IMR-90 (cell line): Measurements from ENCODE around the gene PLXDC2. TPM values are rescaled to one million over a fixed set of nuclear protein-coding genes. Genes with fewer than 3 reads are reported as not detected.

Source experiments
- ATAC-seq: fragments of 200-7000 bp; cut with Tn5 transposase; 2 replicates; pipeline ENCODE4 v1.9.1; 2020; ENCODE audit warnings: low read depth, mild to moderate bottlenecking, moderate library complexity
- BruUV-seq: library from RNA; stranded (reverse); fragments of 400-500 nt; replicated peaks from 2 replicates; lab custom pipeline; 2021; lab: Mats Ljungman, UMichigan
- CTCF ChIA-PET: fragments of 300-600 bp; formaldehyde crosslinking; extraction: SDS; loops from one replicate; lab custom pipeline; 2021; ENCODE audit warnings: antibody characterized with exemption; lab: Yijun Ruan, JAX
- POLR2A ChIA-PET: fragments of 300-600 bp; sonication (Branson Sonifier 250); formaldehyde crosslinking; loops from one replicate; lab custom pipeline; 2022; ENCODE audit warnings: antibody characterized with exemption; ENCODE audit not compliant: unreplicated experiment; lab: Charles Lee
- DNase-seq: peaks from one replicate; pipeline ENCODE4 v3.0.0; 2013
- H2AFZ ChIP-seq: replicated peaks from 2 replicates; pipeline ENCODE3; 2013; ENCODE audit warnings: low read length, mild to moderate bottlenecking; ENCODE audit not compliant: poor library complexity
- H2AK5ac ChIP-seq: 2 replicates; pipeline ENCODE4 v1.6.1; 2013; ENCODE audit warnings: low read depth, low read length, inconsistent platforms
- H2AK9ac ChIP-seq: replicated peaks from 2 replicates; pipeline ENCODE3; 2013; ENCODE audit warnings: mild to moderate bottlenecking, low read depth, low read length, moderate library complexity; ENCODE audit not compliant: poor library complexity
- H2BK120ac ChIP-seq: 2 replicates; pipeline ENCODE4 v1.6.1; 2013; ENCODE audit warnings: low read depth, low read length, inconsistent platforms
- H2BK15ac ChIP-seq: 3 replicates; pipeline ENCODE4 v1.6.1; 2013; ENCODE audit warnings: low read depth, low read length, inconsistent platforms
- H2BK20ac ChIP-seq: 2 replicates; pipeline ENCODE4 v1.6.1; 2013; ENCODE audit warnings: low read depth, mild to moderate bottlenecking, inconsistent platforms, low read length, moderate library complexity
- H2BK5ac ChIP-seq: 2 replicates; pipeline ENCODE4 v1.6.1; 2013; ENCODE audit warnings: mild to moderate bottlenecking, low read depth, low read length, inconsistent platforms; ENCODE audit not compliant: poor library complexity, severe bottlenecking
- H3K14ac ChIP-seq: replicated peaks from 2 replicates; pipeline ENCODE4 v1.6.1; 2013; ENCODE audit warnings: low read depth, low read length, inconsistent platforms
- H3K18ac ChIP-seq: 2 replicates; pipeline ENCODE4 v1.6.1; 2013; ENCODE audit warnings: low read depth, low read length, control low read depth
- H3K23ac ChIP-seq: 2 replicates; pipeline ENCODE4 v1.6.1; 2013; ENCODE audit warnings: low read depth, low read length, inconsistent platforms
- H3K27ac ChIP-seq: 2 replicates; pipeline ENCODE4 v1.5.1; 2013; ENCODE audit warnings: mild to moderate bottlenecking, control low read depth, low read length; ENCODE audit not compliant: insufficient read depth
- H3K27me3 ChIP-seq: 2 replicates; pipeline ENCODE4 v1.6.1; 2013; ENCODE audit warnings: low read length; ENCODE audit not compliant: control insufficient read depth, insufficient read depth
- H3K36me3 ChIP-seq: 2 replicates; pipeline ENCODE4 v1.6.1; 2013; ENCODE audit warnings: low read length, mixed read lengths; ENCODE audit not compliant: control insufficient read depth, insufficient read depth
- H3K4ac ChIP-seq: 2 replicates; pipeline ENCODE4 v1.6.1; 2013; ENCODE audit warnings: low read depth, low read length, inconsistent platforms
- H3K4me1 ChIP-seq: 2 replicates; pipeline ENCODE4 v1.6.1; 2013; ENCODE audit warnings: low read length, mixed read lengths; ENCODE audit not compliant: control insufficient read depth, insufficient read depth
- H3K4me2 ChIP-seq: 2 replicates; pipeline ENCODE4 v1.6.1; 2013; ENCODE audit warnings: low read depth, mild to moderate bottlenecking, control low read depth, low read length, moderate library complexity
- H3K4me3 ChIP-seq: 2 replicates; pipeline ENCODE4 v1.5.1; 2013; ENCODE audit warnings: low read depth, mild to moderate bottlenecking, control low read depth, low read length, moderate library complexity; ENCODE audit not compliant: insufficient read depth
- H3K56ac ChIP-seq: 2 replicates; pipeline ENCODE4 v1.6.1; 2013; ENCODE audit warnings: low read length, inconsistent platforms; ENCODE audit not compliant: insufficient read depth; ENCODE audit errors: extremely low read depth
- H3K79me1 ChIP-seq, 2 experiments: 2 replicates each; pipeline ENCODE4 v1.6.1; 2013; ENCODE audit warnings: low read length in 2 of 2, inconsistent platforms in 1 of 2, low read depth in 1 of 2
- H3K9ac ChIP-seq: 2 replicates; pipeline ENCODE4 v1.6.1; 2013; ENCODE audit warnings: low read depth, low read length, control low read depth
- H3K9me1 ChIP-seq: 2 replicates; pipeline ENCODE4 v1.6.1; 2013; ENCODE audit warnings: low read length, inconsistent platforms; ENCODE audit not compliant: insufficient read depth
- H3K9me3 ChIP-seq: 2 replicates; pipeline ENCODE4 v1.6.1; 2013; ENCODE audit warnings: low read length; ENCODE audit not compliant: control insufficient read depth, insufficient read depth
- H4K20me1 ChIP-seq: 2 replicates; pipeline ENCODE4 v1.6.1; 2013; ENCODE audit warnings: low read length, inconsistent platforms; ENCODE audit not compliant: insufficient read depth
- H4K5ac ChIP-seq: 2 replicates; pipeline ENCODE4 v1.6.1; 2013; ENCODE audit warnings: mild to moderate bottlenecking, low read depth, low read length, control low read depth
- H4K8ac ChIP-seq, 2 experiments: 2 replicates each; pipeline ENCODE4 v1.6.1; 2013; ENCODE audit warnings: low read depth in 2 of 2, low read length in 2 of 2, control low read depth in 1 of 2, inconsistent platforms in 1 of 2
- H4K91ac ChIP-seq: 2 replicates; pipeline ENCODE4 v1.6.1; 2013; ENCODE audit warnings: low read depth, low read length, inconsistent platforms; ENCODE audit not compliant: insufficient read depth
- BHLHE40 ChIP-seq: fragments of 150-350 bp; IDR thresholded peaks from 2 replicates; pipeline ENCODE4 v1.6.1; 2016; ENCODE audit warnings: mild to moderate bottlenecking, low read depth, low read length
- CEBPB ChIP-seq: IDR thresholded peaks from 2 replicates; pipeline ENCODE4 v1.6.1; 2012; ENCODE audit warnings: low read depth, low read length, improper control_type of control experiment
- CHD1 ChIP-seq: IDR thresholded peaks from 2 replicates; pipeline ENCODE4 v1.6.1; 2012; ENCODE audit warnings: low read depth, low read length, improper control_type of control experiment
- FOS ChIP-seq: fragments of 150-350 bp; IDR thresholded peaks from 2 replicates; pipeline ENCODE4 v1.6.1; 2016; ENCODE audit warnings: low read depth, low read length
- MAFK ChIP-seq: IDR thresholded peaks from 2 replicates; pipeline ENCODE4 v1.6.1; 2012; ENCODE audit warnings: low read depth, low read length, improper control_type of control experiment
- MAZ ChIP-seq: IDR thresholded peaks from 2 replicates; pipeline ENCODE4 v1.6.1; 2012; ENCODE audit warnings: low read depth, mild to moderate bottlenecking, low read length, improper control_type of control experiment, moderate library complexity, borderline replicate concordance
- MXI1 ChIP-seq: IDR thresholded peaks from 2 replicates; pipeline ENCODE4 v1.6.1; 2012; ENCODE audit warnings: low read depth, mild to moderate bottlenecking, low read length, moderate library complexity, borderline replicate concordance
- NFE2L2 ChIP-seq: fragments of 150-350 bp; IDR thresholded peaks from 2 replicates; pipeline ENCODE4 v1.6.1; 2016; ENCODE audit warnings: low read depth, mild to moderate bottlenecking, low read length
- POLR2A ChIP-seq: IDR thresholded peaks from 2 replicates; pipeline ENCODE4 v1.6.1; 2012; ENCODE audit warnings: mild to moderate bottlenecking, low read depth, low read length
- RAD21 ChIP-seq: IDR thresholded peaks from 2 replicates; pipeline ENCODE4 v1.6.1; 2012; ENCODE audit warnings: low read length, improper control_type of control experiment
- RCOR1 ChIP-seq: IDR thresholded peaks from 2 replicates; pipeline ENCODE4 v1.6.1; 2012; ENCODE audit warnings: mild to moderate bottlenecking, low read length, improper control_type of control experiment; ENCODE audit not compliant: insufficient replicate concordance
- RFX5 ChIP-seq: IDR thresholded peaks from 2 replicates; pipeline ENCODE4 v1.8.0; 2012; ENCODE audit warnings: low read depth, mild to moderate bottlenecking, low read length, moderate library complexity
- SMC3 ChIP-seq: fragments of 150-350 bp; IDR thresholded peaks from 2 replicates; pipeline ENCODE4 v1.6.1; 2016; ENCODE audit warnings: low read depth, mild to moderate bottlenecking, antibody characterized with exemption, low read length, moderate library complexity
- WGBS, 2 experiments: methylation state at CpG; one replicate each; pipeline versions ENCODE4 v1.1.5 to v1.1.7; 2013; ENCODE audit warnings: missing lambda C conversion rate in 2 of 2; ENCODE audit not compliant: insufficient read length in 1 of 2; ENCODE audit errors: extremely low coverage in 2 of 2; 5-methylcytosine and 5-hydroxymethylcytosine counted together
- dilution Hi-C: fragments of 300-500 bp; cut with HindIII; formaldehyde crosslinking; loops from one replicate; pipeline ENCODE4 v1.14.3; 2018; ENCODE audit warnings: low sequenced_read_pairs; ENCODE audit not compliant: unreplicated experiment
- in situ Hi-C: fragments of 300-500 bp; cut with MboI; formaldehyde crosslinking; loops from 3 replicates; pipeline ENCODE4 v1.14.3; 2019; ENCODE audit warnings: low sequenced_read_pairs, inconsistent platforms, mixed read lengths
- intact Hi-C: fragments of 100-400 bp; cut with micrococcal nuclease; formaldehyde crosslinking; loops from 2 replicates; pipeline ENCODE4 v1.10.0; 2022
- polyA plus RNA-seq, 3 experiments: library from polyadenylated mRNA; depleted of rRNA; stranded (reverse); fragments of >200 nt; gene quantifications; 2 replicates each; pipeline ENCODE4 v1.2.3, GENCODE V29; 2012; ENCODE audit warnings: low replicate concordance in 1 of 3
- total RNA-seq: library from RNA; depleted of rRNA; stranded (reverse); fragments of >200 nt; gene quantifications from 2 replicates; pipeline ENCODE4 v1.2.3, GENCODE V29; 2012
- TF ChIP-seq, protein P1 (sequence below): fragments of 150-350 bp; IDR thresholded peaks from 2 replicates; pipeline ENCODE4 v1.6.1; 2017; ENCODE audit warnings: mild to moderate bottlenecking, antibody characterized with exemption, low read length, low read depth
- TF ChIP-seq, protein P2 (sequence below): conservative IDR thresholded peaks from 2 replicates; pipeline ENCODE4 v1.5.1; 2012; ENCODE audit warnings: mild to moderate bottlenecking, low read depth, low read length, improper control_type of control experiment
- TF ChIP-seq, protein P3 (sequence below): fragments of 150-350 bp; IDR thresholded peaks from 2 replicates; pipeline ENCODE4 v1.6.1; 2016; ENCODE audit warnings: low read depth, mild to moderate bottlenecking, low read length, moderate library complexity, borderline replicate concordance

Gene PLXDC2
- total and polyA plus RNA-seq, 2 of the 4 experiments (the other 2 are of a cell fraction): 3.2 to 6.1 TPM

DNA sequence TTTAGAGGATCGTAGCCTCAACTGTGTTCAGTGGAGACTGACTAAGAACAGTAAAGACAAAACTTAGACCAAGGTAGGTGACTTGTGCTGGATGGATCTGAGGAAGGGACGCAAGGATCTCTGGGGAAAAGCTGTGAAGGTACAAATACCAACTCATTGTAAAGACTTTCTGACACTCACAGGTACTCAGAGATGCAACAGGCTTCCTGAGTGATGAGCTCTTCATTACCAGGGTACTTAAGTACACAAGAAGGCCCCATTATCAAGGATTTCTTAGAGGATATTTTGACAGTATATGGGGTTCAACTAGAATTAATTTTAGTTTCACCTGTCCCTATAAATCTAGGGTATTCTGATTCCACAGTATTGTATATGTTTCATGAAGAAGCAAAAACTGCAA is 440.7 kb downstream of the PLXDC2 start:
- WGBS, 2 experiments: no CpG with 5 or more reads among the region's 2 CpGs
- no peak overlapping the region for H3K14ac ChIP-seq
- H3K23ac ChIP-seq: no peak overlapping the region
- in situ Hi-C loops (no loop called here), dilution Hi-C loops (no loop called here), intact Hi-C loops (no loop called here)
- H3K4ac ChIP-seq: no peak overlapping the region
- no TSS peak for BruUV-seq
- no peaks in the 10 kb centered on the region for H4K20me1 ChIP-seq
- 0 out of 2 replicates have a peak, but pooled peaks cover 1% of the 10 kb centered on the region for H3K9me3 ChIP-seq
- no peak for DNase-seq
- no peak overlapping the region for H2BK5ac ChIP-seq
- no peaks in the 10 kb centered on the region for H3K27me3 ChIP-seq
- TF ChIP-seq CHD1 (no peak), FOS (no peak), NFE2L2 (no peak), POLR2A (no peak), RCOR1 (no peak), CEBPB (no peak), BHLHE40 (no peak), RAD21 (no peak), MAZ (no peak), MAFK (no peak), SMC3 (no peak), RFX5 (no peak), MXI1 (no peak)
- TF ChIP-seq, protein P1, sequence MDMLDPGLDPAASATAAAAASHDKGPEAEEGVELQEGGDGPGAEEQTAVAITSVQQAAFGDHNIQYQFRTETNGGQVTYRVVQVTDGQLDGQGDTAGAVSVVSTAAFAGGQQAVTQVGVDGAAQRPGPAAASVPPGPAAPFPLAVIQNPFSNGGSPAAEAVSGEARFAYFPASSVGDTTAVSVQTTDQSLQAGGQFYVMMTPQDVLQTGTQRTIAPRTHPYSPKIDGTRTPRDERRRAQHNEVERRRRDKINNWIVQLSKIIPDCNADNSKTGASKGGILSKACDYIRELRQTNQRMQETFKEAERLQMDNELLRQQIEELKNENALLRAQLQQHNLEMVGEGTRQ: no peak
- TF ChIP-seq, protein P2, sequence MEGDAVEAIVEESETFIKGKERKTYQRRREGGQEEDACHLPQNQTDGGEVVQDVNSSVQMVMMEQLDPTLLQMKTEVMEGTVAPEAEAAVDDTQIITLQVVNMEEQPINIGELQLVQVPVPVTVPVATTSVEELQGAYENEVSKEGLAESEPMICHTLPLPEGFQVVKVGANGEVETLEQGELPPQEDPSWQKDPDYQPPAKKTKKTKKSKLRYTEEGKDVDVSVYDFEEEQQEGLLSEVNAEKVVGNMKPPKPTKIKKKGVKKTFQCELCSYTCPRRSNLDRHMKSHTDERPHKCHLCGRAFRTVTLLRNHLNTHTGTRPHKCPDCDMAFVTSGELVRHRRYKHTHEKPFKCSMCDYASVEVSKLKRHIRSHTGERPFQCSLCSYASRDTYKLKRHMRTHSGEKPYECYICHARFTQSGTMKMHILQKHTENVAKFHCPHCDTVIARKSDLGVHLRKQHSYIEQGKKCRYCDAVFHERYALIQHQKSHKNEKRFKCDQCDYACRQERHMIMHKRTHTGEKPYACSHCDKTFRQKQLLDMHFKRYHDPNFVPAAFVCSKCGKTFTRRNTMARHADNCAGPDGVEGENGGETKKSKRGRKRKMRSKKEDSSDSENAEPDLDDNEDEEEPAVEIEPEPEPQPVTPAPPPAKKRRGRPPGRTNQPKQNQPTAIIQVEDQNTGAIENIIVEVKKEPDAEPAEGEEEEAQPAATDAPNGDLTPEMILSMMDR: no peak
- TF ChIP-seq, protein P3, sequence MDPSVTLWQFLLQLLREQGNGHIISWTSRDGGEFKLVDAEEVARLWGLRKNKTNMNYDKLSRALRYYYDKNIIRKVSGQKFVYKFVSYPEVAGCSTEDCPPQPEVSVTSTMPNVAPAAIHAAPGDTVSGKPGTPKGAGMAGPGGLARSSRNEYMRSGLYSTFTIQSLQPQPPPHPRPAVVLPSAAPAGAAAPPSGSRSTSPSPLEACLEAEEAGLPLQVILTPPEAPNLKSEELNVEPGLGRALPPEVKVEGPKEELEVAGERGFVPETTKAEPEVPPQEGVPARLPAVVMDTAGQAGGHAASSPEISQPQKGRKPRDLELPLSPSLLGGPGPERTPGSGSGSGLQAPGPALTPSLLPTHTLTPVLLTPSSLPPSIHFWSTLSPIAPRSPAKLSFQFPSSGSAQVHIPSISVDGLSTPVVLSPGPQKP: no peak
- no peaks in the 10 kb centered on the region for H3K36me3 ChIP-seq
- no peak overlapping the region for H3K4me3 ChIP-seq
- H2AK5ac ChIP-seq: no peak overlapping the region
- ATAC-seq: no peak
- H3K79me1 ChIP-seq: no peaks in the 10 kb centered on the region
- no peak overlapping the region for H2BK20ac ChIP-seq
- no peaks in the 10 kb centered on the region for H3K9me1 ChIP-seq
- H3K56ac ChIP-seq: no peak overlapping the region
- H4K5ac ChIP-seq: no peak overlapping the region
- ChIA-PET POLR2A (no interaction called here), CTCF (no interaction called here)
- no peak overlapping the region for H2BK15ac ChIP-seq
- H4K91ac ChIP-seq: no peak overlapping the region
- no peak overlapping the region for H2AK9ac ChIP-seq
- H3K9ac ChIP-seq: no peak overlapping the region
- no peak overlapping the region for H3K27ac ChIP-seq
- H2AFZ ChIP-seq: no peak overlapping the region
- H4K8ac ChIP-seq: no peak overlapping the region
- no peak overlapping the region for H3K4me2 ChIP-seq
- no peak overlapping the region for H2BK120ac ChIP-seq
- no peaks in the 10 kb centered on the region for H3K4me1 ChIP-seq
- H3K18ac ChIP-seq: no peak overlapping the region
